Sigmoid colon (tissue), 4 donors: ENCODE results near the gene CCNI.

Source experiments
- CTCF ChIP-seq, 4 experiments: fragments of 450-650 bp in 3 of 4; fragments of 200-600 bp in 1 of 4; IDR thresholded peaks; one replicate each; pipeline ENCODE4 v1.5.1; 2016 to 2019; ENCODE audit warnings: antibody characterized with exemption in 4 of 4, mild to moderate bottlenecking in 3 of 4, moderate library complexity in 2 of 4
- EP300 ChIP-seq, 4 donors: sonication (generic); formaldehyde crosslinking; IDR thresholded peaks; one replicate each; pipeline ENCODE4 v1.6.1; 2017; ENCODE audit warnings: antibody characterized with exemption in 4 of 4
- POLR2A ChIP-seq, 2 donors: fragments of 450-650 bp; IDR thresholded peaks; one replicate each; pipeline ENCODE4 v1.6.1; 2016; ENCODE audit warnings: antibody characterized with exemption in 2 of 2, mild to moderate bottlenecking in 2 of 2, moderate library complexity in 2 of 2
- POLR2AphosphoS5 ChIP-seq, 4 donors: sonication (generic); formaldehyde crosslinking; IDR thresholded peaks; one replicate each; pipeline ENCODE4 v1.6.1; 2017; ENCODE audit warnings: antibody characterized with exemption in 4 of 4

GRCh38 chr4:77007358-77008230 is 68.2 kb downstream of the CCNI start:
- TF ChIP-seq POLR2AphosphoS5 (IDR thresholded peaks at IDR 0.05) (peak in 1 of 4 donors; percentile 23), POLR2A (IDR thresholded peaks at IDR 0.05) (no peak), CTCF (IDR thresholded peaks at IDR 0.05) (no peak), EP300 (IDR thresholded peaks at IDR 0.05) (no peak)
